GM12878 (cell line): ENCODE measurements around the gene CSRP1. TPM values are rescaled to one million over a fixed set of nuclear protein-coding genes. Genes with fewer than 3 reads are reported as not detected.

Experiments used
- ATAC-seq: fragments of 200-7000 bp; cut with Tn5 transposase; 3 replicates; pipeline ENCODE4 v1.9.1; 2020; ENCODE audit warnings: mild to moderate bottlenecking, moderate library complexity
- BruUV-seq: library from RNA; stranded (reverse); fragments of 400-500 nt; replicated peaks from 2 replicates; lab custom pipeline; 2021; lab: Mats Ljungman, UMichigan
- CTCF ChIA-PET: fragments of 300-600 bp; sonication (Branson Sonifier 250); formaldehyde crosslinking; extraction: SDS; loops from one replicate; lab custom pipeline; 2021; ENCODE audit warnings: inconsistent platforms; lab: Yijun Ruan, JAX
- POLR2A ChIA-PET: fragments of 350-600 bp; formaldehyde crosslinking; extraction: SDS; loops from one replicate; lab custom pipeline; 2021; ENCODE audit warnings: inconsistent platforms; lab: Charles Lee
- RAD21 ChIA-PET: fragments of 300-600 bp; sonication (Branson Sonifier 250); formaldehyde crosslinking; loops from one replicate; lab custom pipeline; 2023; ENCODE audit warnings: antibody characterized with exemption; ENCODE audit not compliant: unreplicated experiment; lab: Charles Lee
- SMC1A ChIA-PET: fragments of 300-600 bp; sonication (Branson Sonifier 250); formaldehyde crosslinking; loops from one replicate; lab custom pipeline; 2023; ENCODE audit not compliant: unreplicated experiment, uncharacterized antibody; lab: Charles Lee
- DNase-seq: peaks from one replicate; pipeline ENCODE4 v3.0.0-alpha.2; 2011; ENCODE audit warnings: low read depth, low spot score
- FAIRE-seq: peaks from 3 replicates; lab custom pipeline; 2011; peaks lifted over from hg19 to GRCh38; lab: Jason Lieb, UNC
- H2AFZ ChIP-seq: 2 replicates; pipeline ENCODE4 v1.6.0; 2011; ENCODE audit warnings: low read depth, low read length, control low read depth; ENCODE audit not compliant: control insufficient read depth
- H3K27ac ChIP-seq: 2 replicates; pipeline ENCODE4 v1.5.1; 2011; ENCODE audit warnings: control low read depth; ENCODE audit not compliant: control insufficient read depth, insufficient read depth
- H3K27me3 ChIP-seq, 2 experiments: replicated peaks in 1 of 2; 2 replicates each; pipeline versions ENCODE4 v1.6.0 to v1.6.1; 2011; ENCODE audit warnings: low read length in 1 of 2; ENCODE audit not compliant: control insufficient read depth in 2 of 2, insufficient read depth in 2 of 2
- H3K36me3 ChIP-seq, 2 experiments: 2 replicates each; pipeline ENCODE4 v1.5.1; 2011; ENCODE audit warnings: low read length in 1 of 2; ENCODE audit not compliant: control insufficient read depth in 2 of 2, insufficient read depth in 2 of 2
- H3K4me1 ChIP-seq: 2 replicates; pipeline ENCODE4 v1.6.1; 2011; ENCODE audit warnings: mild to moderate bottlenecking, low read length, moderate library complexity, mixed read lengths; ENCODE audit not compliant: control insufficient read depth, insufficient read depth
- H3K4me2 ChIP-seq: 2 replicates; pipeline ENCODE4 v1.6.0; 2011; ENCODE audit warnings: control low read depth; ENCODE audit not compliant: control insufficient read depth, insufficient read depth
- H3K4me3 ChIP-seq: fragments of 200-600 bp; sonication (generic); 2 replicates; pipeline ENCODE4 v1.5.1; 2016
- H3K79me2 ChIP-seq: 2 replicates; pipeline ENCODE4 v1.6.0; 2011; ENCODE audit warnings: low read length; ENCODE audit not compliant: control insufficient read depth, insufficient read depth
- H3K9ac ChIP-seq: 2 replicates; pipeline ENCODE4 v1.8.0; 2011; ENCODE audit warnings: low read length, control low read depth, mixed read lengths; ENCODE audit not compliant: control insufficient read depth, insufficient read depth
- H3K9me3 ChIP-seq: replicated peaks from 3 replicates; pipeline ENCODE4 v1.5.1; 2011; ENCODE audit warnings: mild to moderate bottlenecking, low read length; ENCODE audit not compliant: control insufficient read depth, insufficient read depth
- H4K20me1 ChIP-seq: 2 replicates; pipeline ENCODE4 v1.6.0; 2011; ENCODE audit not compliant: control insufficient read depth, insufficient read depth
- FOS ChIP-seq: IDR thresholded peaks from 3 replicates; pipeline ENCODE4 v1.6.1; 2011; ENCODE audit warnings: borderline replicate concordance; ENCODE audit not compliant: insufficient read length; ENCODE audit errors: extremely low read depth
- HDAC6 ChIP-seq: fragments of 200-600 bp; sonication (generic); IDR thresholded peaks from one replicate; pipeline ENCODE4 v1.8.0; 2017; ENCODE audit warnings: antibody characterized with exemption; ENCODE audit not compliant: unreplicated experiment
- JUND ChIP-seq: IDR thresholded peaks from 2 replicates; pipeline ENCODE4 v1.6.1; 2012; ENCODE audit warnings: low read depth, mild to moderate bottlenecking, low read length, improper control_type of control experiment, moderate library complexity
- MTA2 ChIP-seq: fragments of 450-650 bp; IDR thresholded peaks from 2 replicates; pipeline ENCODE4 v1.6.1; 2016; ENCODE audit warnings: low read depth, mild to moderate bottlenecking, moderate library complexity
- MYB ChIP-seq: fragments of 150-350 bp; IDR thresholded peaks from 2 replicates; pipeline ENCODE4 v1.6.1; 2014; ENCODE audit warnings: mild to moderate bottlenecking, low read depth, low read length, borderline replicate concordance
- RFX5 ChIP-seq: IDR thresholded peaks from 2 replicates; pipeline ENCODE4 v1.6.1; 2011; ENCODE audit warnings: low read depth, low read length, improper control_type of control experiment
- SREBF1 ChIP-seq: IDR thresholded peaks from 2 replicates; pipeline ENCODE4 v1.6.1; 2012; ENCODE audit warnings: mild to moderate bottlenecking, low read length
- SRF ChIP-seq, 2 experiments: IDR thresholded peaks; 2 replicates each; pipeline ENCODE4 v1.6.1; 2011; ENCODE audit warnings: low read depth in 2 of 2, low read length in 2 of 2, mild to moderate bottlenecking in 1 of 2, moderate library complexity in 1 of 2
- SUPT20H ChIP-seq: IDR thresholded peaks from 2 replicates; pipeline ENCODE4 v1.6.1; 2011; ENCODE audit warnings: low read depth, mild to moderate bottlenecking, low read length, moderate library complexity, borderline replicate concordance; ENCODE audit not compliant: control insufficient read depth
- ZNF274 ChIP-seq: IDR thresholded peaks from one replicate; pipeline ENCODE4 v1.8.0; 2011; ENCODE audit not compliant: insufficient read length, insufficient read depth
- WGBS: methylation state at CpG from one replicate; pipeline ENCODE4 v1.1.6; 2016; ENCODE audit warnings: low lambda C conversion rate; ENCODE audit not compliant: insufficient replicate concordance, insufficient coverage; ENCODE audit errors: missing lambda C conversion rate; 5-methylcytosine and 5-hydroxymethylcytosine counted together
- in situ Hi-C: fragments of 300-500 bp; cut with MboI; formaldehyde crosslinking; loops from 9 replicates; pipeline ENCODE4 v1.14.3; 2018; ENCODE audit warnings: mixed read lengths
- intact Hi-C: fragments of 100-400 bp; cut with micrococcal nuclease; formaldehyde crosslinking; loops from one replicate; pipeline ENCODE4 v1.14.2; 2022; ENCODE audit not compliant: unreplicated experiment
- polyA plus RNA-seq, 11 experiments: library from polyadenylated mRNA; depleted of rRNA in 4 of 11; unstranded in 6 of 11; stranded (reverse) in 5 of 11; fragments of >200 nt; fragmentation: Nextera tagmentation in 4 of 11; fragmentation: Illumina TruSeq in 1 of 11; extraction: Ambion mirVana in 4 of 11; extraction: Trizol in 1 of 11; gene quantifications; 1 replicate in 1 of 11; 2 replicates in 10 of 11; pipeline versions ENCODE4 v1.2.1 to v1.2.3, GENCODE V29; 2011 to 2016; ENCODE audit warnings: inconsistent platforms in 2 of 11, missing spikeins in 2 of 11, low read depth in 1 of 11
- total RNA-seq, 4 experiments: library from RNA; depleted of rRNA in 3 of 4; stranded (reverse); fragments of >200 nt in 3 of 4; fragmentation: Illumina TruSeq in 1 of 4; extraction: Trizol in 1 of 4; gene quantifications; 2 replicates each; pipeline versions ENCODE4 v1.2.1 to v1.2.3, GENCODE V29; 2013 to 2021
- TF ChIP-seq, protein P1 (sequence below): fragments of 450-650 bp; IDR thresholded peaks from 2 replicates; pipeline ENCODE4 v1.6.1; 2017; ENCODE audit warnings: borderline replicate concordance
- TF ChIP-seq, protein P2 (sequence below): IDR thresholded peaks from 2 replicates; pipeline ENCODE4 v1.6.1; 2011; ENCODE audit warnings: mild to moderate bottlenecking, low read depth, low read length, moderate library complexity; ENCODE audit not compliant: insufficient replicate concordance
- TF ChIP-seq, protein P3 (sequence below): IDR thresholded peaks from 2 replicates; pipeline ENCODE4 v1.6.1; 2012; ENCODE audit warnings: improper control_type of control experiment, low read depth, low read length; ENCODE audit not compliant: insufficient replicate concordance
- TF ChIP-seq, protein P4 (sequence below): fragments of 450-650 bp; IDR thresholded peaks from 2 replicates; pipeline ENCODE4 v1.6.1; 2018; ENCODE audit warnings: borderline replicate concordance, mild to moderate bottlenecking; ENCODE audit not compliant: partially characterized antibody

The CSRP1 gene
- total and polyA plus RNA-seq, 10 of the 15 experiments (the other 5 are each of a cell fraction or from before 2014, with no cell fraction given) = 23.4 to 99.2 (median 80.7) TPM

DNA sequence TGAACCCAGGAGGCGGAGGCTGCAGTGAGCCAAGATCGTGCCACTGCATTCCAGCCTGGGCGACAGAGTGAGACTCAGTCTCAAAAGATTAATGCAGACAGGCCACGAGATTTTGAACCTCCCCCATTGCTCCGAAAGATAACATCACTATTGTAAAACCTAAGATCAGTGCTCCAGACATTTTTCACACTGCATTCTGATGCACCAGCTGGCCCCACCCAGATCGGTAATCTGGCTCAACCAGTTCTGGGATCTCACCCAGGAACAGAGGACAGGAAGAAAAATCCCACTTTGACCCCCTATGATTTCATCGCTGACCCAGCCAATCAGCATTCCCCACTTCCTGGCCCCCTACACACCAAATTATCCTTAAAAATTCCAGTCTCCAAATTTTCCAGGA, 10.7 kb upstream of the CSRP1 start:
- DNase-seq (no peak), FAIRE-seq (no peak), ATAC-seq (no peak)
- Histone ChIP-seq H3K27me3 (no peaks in the 10 kb centered on the region), H4K20me1 (peaks cover 3% of the 10 kb centered on the region; the same call in 1 of the 2 replicates), H3K4me3 (no peak overlapping the region), H2AFZ (no peak overlapping the region), H3K9me3 (no peaks in the 10 kb centered on the region), H3K9ac (no peak overlapping the region), H3K27ac (no peak overlapping the region), H3K4me1 (peaks cover 3% of the 10 kb centered on the region), H3K36me3 (no peaks in the 10 kb centered on the region), H3K4me2 (no peak overlapping the region), H3K79me2 (no peaks in the 10 kb centered on the region)
- SMC1A ChIA-PET = interaction anchor here (1.2 to 18.7 kb wide), 2 partner anchors 34 to 69 kb away, joined by 4 to 514 read pairs; no protein-coding TSS in a partner anchor
- WGBS = 88% methylated on average over 7 of the region's 7 CpGs
- intact Hi-C loops (loop anchor here (10.0 kb wide), 1 partner anchor 263 kb away; no protein-coding TSS in a partner anchor), in situ Hi-C loops (no loop called here)
- CTCF ChIA-PET = interaction anchor here (10.7 to 11.2 kb wide), 2 partner anchors 34 to 68 kb away, joined by 309 to 814 read pairs; no protein-coding TSS in a partner anchor
- RAD21 ChIA-PET = no interaction called here
- POLR2A ChIA-PET = no interaction called here
- no TSS peak for BruUV-seq
- TF ChIP-seq SUPT20H = no peak
- TF ChIP-seq, protein P1, sequence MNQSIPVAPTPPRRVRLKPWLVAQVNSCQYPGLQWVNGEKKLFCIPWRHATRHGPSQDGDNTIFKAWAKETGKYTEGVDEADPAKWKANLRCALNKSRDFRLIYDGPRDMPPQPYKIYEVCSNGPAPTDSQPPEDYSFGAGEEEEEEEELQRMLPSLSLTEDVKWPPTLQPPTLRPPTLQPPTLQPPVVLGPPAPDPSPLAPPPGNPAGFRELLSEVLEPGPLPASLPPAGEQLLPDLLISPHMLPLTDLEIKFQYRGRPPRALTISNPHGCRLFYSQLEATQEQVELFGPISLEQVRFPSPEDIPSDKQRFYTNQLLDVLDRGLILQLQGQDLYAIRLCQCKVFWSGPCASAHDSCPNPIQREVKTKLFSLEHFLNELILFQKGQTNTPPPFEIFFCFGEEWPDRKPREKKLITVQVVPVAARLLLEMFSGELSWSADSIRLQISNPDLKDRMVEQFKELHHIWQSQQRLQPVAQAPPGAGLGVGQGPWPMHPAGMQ = no peak
- TF ChIP-seq HDAC6 = no peak
- TF ChIP-seq RFX5 = no peak
- TF ChIP-seq SREBF1 = no peak
- TF ChIP-seq FOS = no peak
- no peak for TF ChIP-seq ZNF274
- no peak for TF ChIP-seq MYB
- TF ChIP-seq, protein P2, sequence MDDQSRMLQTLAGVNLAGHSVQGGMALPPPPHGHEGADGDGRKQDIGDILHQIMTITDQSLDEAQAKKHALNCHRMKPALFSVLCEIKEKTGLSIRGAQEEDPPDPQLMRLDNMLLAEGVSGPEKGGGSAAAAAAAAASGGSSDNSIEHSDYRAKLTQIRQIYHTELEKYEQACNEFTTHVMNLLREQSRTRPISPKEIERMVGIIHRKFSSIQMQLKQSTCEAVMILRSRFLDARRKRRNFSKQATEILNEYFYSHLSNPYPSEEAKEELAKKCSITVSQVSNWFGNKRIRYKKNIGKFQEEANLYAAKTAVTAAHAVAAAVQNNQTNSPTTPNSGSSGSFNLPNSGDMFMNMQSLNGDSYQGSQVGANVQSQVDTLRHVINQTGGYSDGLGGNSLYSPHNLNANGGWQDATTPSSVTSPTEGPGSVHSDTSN = no peak
- TF ChIP-seq JUND = no peak
- no peak for TF ChIP-seq SRF (IDR thresholded peaks at IDR 0.05; ENCODE audit: low read depth in 2 of 2, low read length in 2 of 2)
- TF ChIP-seq, protein P3, sequence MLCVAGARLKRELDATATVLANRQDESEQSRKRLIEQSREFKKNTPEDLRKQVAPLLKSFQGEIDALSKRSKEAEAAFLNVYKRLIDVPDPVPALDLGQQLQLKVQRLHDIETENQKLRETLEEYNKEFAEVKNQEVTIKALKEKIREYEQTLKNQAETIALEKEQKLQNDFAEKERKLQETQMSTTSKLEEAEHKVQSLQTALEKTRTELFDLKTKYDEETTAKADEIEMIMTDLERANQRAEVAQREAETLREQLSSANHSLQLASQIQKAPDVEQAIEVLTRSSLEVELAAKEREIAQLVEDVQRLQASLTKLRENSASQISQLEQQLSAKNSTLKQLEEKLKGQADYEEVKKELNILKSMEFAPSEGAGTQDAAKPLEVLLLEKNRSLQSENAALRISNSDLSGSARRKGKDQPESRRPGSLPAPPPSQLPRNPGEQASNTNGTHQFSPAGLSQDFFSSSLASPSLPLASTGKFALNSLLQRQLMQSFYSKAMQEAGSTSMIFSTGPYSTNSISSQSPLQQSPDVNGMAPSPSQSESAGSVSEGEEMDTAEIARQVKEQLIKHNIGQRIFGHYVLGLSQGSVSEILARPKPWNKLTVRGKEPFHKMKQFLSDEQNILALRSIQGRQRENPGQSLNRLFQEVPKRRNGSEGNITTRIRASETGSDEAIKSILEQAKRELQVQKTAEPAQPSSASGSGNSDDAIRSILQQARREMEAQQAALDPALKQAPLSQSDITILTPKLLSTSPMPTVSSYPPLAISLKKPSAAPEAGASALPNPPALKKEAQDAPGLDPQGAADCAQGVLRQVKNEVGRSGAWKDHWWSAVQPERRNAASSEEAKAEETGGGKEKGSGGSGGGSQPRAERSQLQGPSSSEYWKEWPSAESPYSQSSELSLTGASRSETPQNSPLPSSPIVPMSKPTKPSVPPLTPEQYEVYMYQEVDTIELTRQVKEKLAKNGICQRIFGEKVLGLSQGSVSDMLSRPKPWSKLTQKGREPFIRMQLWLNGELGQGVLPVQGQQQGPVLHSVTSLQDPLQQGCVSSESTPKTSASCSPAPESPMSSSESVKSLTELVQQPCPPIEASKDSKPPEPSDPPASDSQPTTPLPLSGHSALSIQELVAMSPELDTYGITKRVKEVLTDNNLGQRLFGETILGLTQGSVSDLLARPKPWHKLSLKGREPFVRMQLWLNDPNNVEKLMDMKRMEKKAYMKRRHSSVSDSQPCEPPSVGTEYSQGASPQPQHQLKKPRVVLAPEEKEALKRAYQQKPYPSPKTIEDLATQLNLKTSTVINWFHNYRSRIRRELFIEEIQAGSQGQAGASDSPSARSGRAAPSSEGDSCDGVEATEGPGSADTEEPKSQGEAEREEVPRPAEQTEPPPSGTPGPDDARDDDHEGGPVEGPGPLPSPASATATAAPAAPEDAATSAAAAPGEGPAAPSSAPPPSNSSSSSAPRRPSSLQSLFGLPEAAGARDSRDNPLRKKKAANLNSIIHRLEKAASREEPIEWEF = no peak
- TF ChIP-seq MTA2 = no peak
- TF ChIP-seq, protein P4, sequence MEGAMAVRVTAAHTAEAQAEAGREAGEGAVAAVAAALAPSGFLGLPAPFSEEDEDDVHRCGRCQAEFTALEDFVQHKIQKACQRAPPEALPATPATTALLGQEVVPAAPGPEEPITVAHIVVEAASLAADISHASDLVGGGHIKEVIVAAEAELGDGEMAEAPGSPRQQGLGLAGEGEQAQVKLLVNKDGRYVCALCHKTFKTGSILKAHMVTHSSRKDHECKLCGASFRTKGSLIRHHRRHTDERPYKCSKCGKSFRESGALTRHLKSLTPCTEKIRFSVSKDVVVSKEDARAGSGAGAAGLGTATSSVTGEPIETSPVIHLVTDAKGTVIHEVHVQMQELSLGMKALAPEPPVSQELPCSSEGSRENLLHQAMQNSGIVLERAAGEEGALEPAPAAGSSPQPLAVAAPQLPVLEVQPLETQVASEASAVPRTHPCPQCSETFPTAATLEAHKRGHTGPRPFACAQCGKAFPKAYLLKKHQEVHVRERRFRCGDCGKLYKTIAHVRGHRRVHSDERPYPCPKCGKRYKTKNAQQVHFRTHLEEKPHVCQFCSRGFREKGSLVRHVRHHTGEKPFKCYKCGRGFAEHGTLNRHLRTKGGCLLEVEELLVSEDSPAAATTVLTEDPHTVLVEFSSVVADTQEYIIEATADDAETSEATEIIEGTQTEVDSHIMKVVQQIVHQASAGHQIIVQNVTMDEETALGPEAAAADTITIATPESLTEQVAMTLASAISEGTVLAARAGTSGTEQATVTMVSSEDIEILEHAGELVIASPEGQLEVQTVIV = no peak
